Measurements from ENCODE around the gene KRTAP16-1.
"Not testable (repeated sequence)": the region's sequence is repeated elsewhere in the genome, so short reads cannot be mapped to it uniquely, and the experiment has no call there.

KRTAP16-1 gene, protein sequence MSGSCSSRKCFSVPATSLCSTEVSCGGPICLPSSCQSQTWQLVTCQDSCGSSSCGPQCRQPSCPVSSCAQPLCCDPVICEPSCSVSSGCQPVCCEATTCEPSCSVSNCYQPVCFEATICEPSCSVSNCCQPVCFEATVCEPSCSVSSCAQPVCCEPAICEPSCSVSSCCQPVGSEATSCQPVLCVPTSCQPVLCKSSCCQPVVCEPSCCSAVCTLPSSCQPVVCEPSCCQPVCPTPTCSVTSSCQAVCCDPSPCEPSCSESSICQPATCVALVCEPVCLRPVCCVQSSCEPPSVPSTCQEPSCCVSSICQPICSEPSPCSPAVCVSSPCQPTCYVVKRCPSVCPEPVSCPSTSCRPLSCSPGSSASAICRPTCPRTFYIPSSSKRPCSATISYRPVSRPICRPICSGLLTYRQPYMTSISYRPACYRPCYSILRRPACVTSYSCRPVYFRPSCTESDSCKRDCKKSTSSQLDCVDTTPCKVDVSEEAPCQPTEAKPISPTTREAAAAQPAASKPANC

GRCh38 chr17:41308918-41309359, at the start of gene KRTAP16-1:
TSS of gene KRTAP16-1 (minus strand) at chr17:41309309. CDS start at chr17:41309253, 56 bp downstream.
- no peak for DNase-seq (ENCODE audit: low read depth, low spot score)

DNA sequence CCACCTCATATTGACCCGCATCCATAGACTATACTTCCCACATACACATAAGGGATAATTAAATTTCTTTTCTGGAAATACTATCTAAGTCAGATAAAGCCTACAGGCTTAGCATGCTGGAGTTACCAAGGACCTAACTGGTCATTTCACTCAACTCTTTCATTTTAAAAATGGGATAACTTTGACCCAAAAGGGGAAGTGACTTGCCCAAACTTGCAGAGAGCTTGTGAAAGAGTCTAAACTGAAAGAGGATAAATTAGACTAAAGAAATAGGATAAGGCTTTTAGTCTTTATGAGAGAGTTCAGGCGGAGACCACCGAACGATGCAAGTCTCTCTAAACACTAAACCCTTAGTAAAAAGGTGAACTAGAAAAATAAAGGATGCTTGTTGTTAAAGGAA, 45.4 kb upstream of the KRTAP16-1 start:
- DNase-seq (ENCODE audit: low read depth, low spot score): no peak

DNA sequence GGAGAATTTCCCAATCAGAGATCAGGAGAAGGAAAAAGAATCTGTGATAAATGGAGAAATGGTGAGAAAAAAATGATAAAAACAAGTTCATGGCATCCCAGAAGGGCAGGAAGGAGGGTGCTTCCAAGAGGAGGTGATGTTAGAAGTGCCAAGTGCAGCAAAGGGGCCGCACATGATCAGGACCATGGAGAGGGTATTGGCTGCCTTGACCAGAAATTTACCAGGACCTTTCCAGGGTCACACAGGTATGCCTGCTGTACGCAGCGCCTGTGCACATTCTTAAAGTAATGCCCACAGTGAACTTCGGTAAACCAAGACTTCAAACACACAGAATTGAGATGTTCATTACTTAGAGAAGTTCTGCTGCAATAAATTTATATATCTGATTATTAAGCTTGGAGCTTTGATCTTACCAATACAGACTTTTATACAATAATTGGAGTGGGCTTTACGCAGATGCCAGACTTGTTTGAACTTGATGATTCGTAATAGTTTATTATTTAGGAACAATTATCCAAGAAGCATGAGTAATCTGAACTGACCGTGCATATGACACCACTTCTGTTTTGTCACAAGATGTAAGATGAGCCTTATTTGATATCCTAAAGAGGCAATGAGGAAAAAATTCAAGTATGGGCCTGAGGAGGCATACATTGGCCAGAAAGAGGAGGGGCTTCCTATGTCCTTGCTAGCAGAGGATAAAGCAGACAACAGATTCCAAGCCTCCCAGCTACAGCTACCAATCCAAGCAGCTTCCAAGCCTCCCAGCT, 43.7 kb upstream of the KRTAP16-1 start:
- DNase-seq (ENCODE audit: low read depth, low spot score): no peak

DNA sequence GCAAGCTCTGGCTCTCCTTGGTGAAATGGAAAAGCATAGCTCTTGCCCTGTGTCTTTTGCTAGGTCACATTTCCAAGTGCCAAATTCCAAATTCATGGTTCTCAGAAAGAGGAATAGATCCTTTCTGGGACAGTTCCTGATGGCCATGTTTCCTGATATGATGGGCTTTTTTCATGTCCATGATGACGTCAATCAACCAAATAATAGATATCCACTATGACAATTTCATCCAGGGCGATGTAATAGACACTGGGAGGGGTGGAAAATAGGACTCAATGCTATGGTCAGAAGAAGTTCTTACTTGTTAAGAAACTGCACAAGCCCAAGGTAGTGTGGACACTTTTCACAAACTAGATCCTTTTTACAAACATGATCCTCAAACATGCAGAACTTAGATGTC, 42.1 kb upstream of the KRTAP16-1 start:
- no peak for DNase-seq (ENCODE audit: low read depth, low spot score)

- not testable (repeated sequence) for DNase-seq (ENCODE audit: low read depth, low spot score)
Measured at GRCh38 chr17:41350381-41350878, 41.3 kb upstream of the KRTAP16-1 start, which contains the start of gene KRT33A. TSS of gene KRT33A (minus strand) at chr17:41350828. CDS start at chr17:41350767, 61 bp downstream.

DNA sequence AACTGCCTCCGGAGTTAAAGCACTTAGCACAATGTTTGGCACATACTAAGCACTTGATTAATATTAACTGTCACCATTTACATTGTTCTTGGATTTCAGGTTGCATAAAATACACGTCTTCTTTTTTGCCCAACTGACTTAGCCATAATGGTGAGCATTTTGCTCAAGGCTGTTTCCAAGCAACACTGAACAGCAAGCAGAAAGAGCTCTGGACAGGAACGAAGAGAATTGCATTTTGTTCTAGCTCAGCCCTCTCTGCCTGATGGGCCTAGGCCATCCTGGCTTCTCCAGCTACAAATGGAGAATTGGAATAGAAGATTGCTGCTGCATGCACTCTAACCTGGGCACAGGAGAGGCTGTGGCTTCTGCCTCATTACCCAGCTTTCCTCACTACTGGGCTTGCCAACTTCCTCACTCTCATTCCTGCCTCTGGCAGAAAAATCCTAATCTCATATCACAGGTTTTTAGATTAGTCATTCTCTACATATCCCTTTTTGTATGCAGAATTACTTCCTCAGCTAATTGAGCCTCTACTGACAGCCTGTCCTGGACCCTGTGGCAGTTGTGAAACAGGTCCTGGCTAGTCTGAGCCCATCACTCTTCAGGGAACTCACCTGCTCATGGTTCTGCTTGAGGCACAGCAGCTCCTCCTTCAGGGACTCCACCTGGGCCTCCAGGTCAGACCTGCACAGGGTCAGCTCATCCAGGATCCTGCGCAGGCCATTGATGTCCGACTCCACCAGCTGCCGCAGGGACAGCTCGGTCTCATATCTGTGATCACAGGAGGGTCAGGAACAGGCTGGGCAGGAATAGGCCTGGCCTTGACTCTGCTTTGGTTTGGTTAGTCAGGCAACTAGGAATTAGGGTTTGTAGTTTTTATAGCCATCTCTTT, 39.0 kb upstream of the KRTAP16-1 start:
- no peak for DNase-seq (ENCODE audit: low read depth, low spot score)

DNA sequence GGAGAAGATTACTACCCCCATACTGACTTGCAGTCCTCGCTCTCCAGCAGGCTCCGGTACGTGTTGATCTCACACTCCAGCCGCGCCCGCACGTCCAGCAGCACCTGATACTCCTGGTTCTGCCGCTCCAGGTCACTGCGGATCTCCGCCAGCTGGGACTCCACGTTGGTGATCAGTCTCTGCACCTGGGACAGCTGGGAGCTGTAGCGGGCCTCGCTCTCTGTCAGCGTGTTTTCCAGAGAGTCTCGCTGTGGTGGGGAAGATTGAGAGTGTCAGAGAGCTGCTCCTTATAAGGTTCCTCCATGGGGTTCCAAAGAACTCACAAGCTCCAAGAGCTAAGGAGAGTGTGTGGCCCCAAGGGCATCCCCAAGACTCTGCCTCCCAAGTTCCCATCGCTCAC, 37.3 kb upstream of the KRTAP16-1 start:
- DNase-seq (ENCODE audit: low read depth, low spot score): not testable (repeated sequence)

- no peak for DNase-seq (ENCODE audit: low read depth, low spot score)
Measured at GRCh38 chr17:41345992-41346391, 36.9 kb upstream of the KRTAP16-1 start.

DNA sequence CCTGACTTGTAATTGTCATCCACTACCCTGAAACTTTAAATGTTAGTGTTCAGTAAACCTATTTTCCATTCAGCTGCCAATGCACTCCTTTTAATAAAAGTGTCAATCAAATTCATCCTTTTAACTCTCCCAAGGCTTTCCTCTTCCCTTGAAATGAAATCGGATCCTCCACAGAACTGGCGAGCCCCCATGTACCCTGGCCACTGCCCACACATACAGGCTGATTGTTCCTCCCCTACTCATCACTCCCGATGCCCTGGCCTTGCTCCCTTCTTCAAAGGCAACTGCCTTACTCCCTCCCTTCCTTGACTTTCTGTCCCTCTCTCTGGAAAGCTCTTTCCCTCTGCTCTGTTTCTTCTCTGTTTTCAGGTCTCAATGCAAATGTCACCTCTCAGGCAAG, 33.9 kb upstream of the KRTAP16-1 start:
- DNase-seq (ENCODE audit: low read depth, low spot score): no peak

DNA sequence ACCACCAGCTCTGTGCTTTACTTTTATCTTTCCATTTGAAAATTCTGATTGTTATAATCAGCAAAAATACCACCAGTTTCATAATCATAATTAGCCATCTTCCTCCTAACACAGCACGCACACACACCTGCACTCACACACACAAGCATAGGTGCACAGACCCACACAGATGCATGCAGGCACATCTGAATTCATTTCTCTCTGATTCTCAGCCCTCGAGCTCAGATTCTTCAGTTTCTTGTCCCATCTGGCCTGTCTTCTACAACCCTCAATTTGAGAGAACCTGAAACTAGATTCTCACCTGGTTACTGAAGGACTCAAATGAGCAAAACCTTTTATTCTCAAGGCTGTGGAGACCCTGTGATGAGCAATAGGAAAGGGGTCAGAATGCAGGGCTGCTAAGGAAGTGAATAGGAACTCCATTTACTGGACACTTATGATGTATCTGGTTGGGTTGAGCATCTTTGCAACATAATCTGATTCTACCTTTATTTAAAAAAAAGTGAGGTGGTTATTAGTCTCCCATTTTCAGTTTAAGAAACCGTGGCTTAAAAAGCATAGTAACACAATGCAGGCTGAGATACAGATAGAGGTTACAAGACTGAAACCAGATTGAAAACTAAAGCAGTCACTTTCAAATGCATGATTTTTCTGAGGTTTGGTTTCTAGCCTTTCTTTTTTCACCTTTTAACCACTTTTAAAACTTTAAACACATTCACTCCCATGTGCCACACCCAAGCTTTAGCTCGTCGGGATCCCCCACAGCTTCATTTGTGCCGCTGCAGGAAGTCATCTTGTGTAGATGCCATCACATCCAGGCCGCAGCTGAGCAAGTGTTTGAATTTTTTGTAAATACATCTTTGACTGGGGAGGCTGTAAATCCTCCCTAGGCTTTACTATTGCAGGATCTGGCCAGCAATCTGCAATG, 32.1 kb upstream of the KRTAP16-1 start:
- peak; percentile 21 for DNase-seq (ENCODE audit: low read depth, low spot score)

GRCh38 chr17:41340494-41340893, 31.4 kb upstream of the KRTAP16-1 start:
- DNase-seq (ENCODE audit: low read depth, low spot score): no peak

- DNase-seq (ENCODE audit: low read depth, low spot score): no peak
Measured at GRCh38 chr17:41339571-41340172, 30.6 kb upstream of the KRTAP16-1 start.

DNA sequence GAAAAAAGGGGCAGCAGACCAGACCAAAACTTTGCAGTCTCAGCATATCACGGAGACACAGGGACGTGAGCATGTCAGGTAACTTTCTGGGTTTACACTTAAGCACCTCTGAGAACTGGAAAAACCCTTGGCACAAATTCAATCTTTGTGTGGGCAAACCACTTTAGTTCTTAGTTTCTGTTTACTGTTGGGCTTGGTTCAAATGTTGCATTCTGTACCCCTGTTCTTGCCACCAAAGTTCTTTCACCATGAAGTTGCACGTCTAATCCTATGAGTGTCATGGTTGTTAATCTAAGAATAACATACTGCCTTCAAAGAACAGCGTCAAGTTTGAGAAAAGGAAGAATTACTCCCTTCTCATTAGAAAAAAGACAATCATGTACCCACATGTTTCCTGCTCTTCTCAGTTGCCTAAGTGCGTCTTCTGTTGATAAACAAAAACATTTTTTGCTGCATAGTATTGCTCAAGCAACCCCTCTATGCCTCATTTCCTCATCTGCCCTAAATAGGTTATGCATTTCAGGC, 29.9 kb upstream of the KRTAP16-1 start:
- DNase-seq (ENCODE audit: low read depth, low spot score): no peak

GRCh38 chr17:41335747-41336146, 26.6 kb upstream of the KRTAP16-1 start:
- DNase-seq (ENCODE audit: low read depth, low spot score): no peak

DNA sequence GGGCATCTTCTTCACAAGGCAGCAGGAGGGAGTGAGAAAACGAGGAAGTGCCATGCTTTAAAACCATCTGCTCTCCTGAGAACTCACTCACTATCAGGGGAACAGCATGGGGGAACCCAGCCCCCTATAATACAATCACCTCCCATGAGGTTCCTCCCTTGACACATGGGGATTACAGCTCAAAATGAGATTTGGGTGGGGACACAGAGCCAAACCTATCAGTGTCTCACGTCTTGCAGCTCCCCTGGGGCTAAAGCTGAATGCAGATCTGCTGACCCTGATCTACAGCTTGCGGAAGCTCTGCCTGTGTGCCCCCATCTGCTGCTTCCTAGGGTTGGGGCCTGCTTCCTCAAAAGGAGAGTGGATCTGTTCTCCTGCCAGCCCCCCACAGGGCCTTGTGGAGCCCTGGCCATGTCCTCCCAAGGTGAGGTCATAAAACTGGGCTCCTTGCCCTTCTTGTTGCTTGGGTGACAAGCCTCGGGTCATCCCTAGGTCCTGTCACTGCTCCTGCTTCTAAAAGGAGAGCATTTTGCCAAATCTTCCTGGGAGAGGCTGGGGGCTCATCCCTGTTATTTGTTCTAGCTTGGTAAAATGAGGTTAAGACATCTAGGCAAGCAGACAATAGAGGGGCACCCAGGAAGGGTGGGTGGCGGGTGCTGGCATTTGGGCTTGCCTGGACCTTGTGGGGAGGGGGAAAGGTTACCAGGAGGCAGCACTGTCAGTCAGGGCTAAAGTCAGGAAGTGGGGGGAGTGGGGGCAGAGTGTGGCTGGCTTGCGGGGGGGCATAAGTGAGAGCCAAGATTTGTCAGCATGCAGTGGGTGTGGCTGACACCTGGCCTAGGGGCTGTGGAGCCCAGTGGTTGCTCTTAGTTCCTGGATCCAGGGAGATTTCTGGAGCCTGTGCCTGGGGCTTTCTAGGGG, 25.5 kb upstream of the KRTAP16-1 start:
- no peak for DNase-seq (ENCODE audit: low read depth, low spot score)

GRCh38 chr17:41333836-41334235, 24.7 kb upstream of the KRTAP16-1 start:
- DNase-seq (ENCODE audit: low read depth, low spot score): no peak

- no peak for DNase-seq (ENCODE audit: low read depth, low spot score)
Measured at GRCh38 chr17:41333098-41333497, 24.0 kb upstream of the KRTAP16-1 start.

- DNase-seq (ENCODE audit: low read depth, low spot score): no peak
Measured at GRCh38 chr17:41332239-41332638, 23.1 kb upstream of the KRTAP16-1 start.

Data from activated naive CD8-positive, alpha-beta T cell treated with anti-CD3 and anti-CD28 coated beads, Interleukin-2, amount 50 U/mL, for 16 hours (primary cell).